GM12878 (cell line): ENCODE data around the gene DCP1B. TPM values are rescaled to one million over a fixed set of nuclear protein-coding genes. Genes with fewer than 3 reads are reported as not detected.

Experiments
- ASH2L ChIP-seq: fragments of 300-600, 200-600 bp; sonication (generic); IDR thresholded peaks from 2 replicates; pipeline ENCODE4 v1.6.1; 2017; ENCODE audit warnings: low read depth, mild to moderate bottlenecking, borderline replicate concordance
- CBX3 ChIP-seq: fragments of 200-600 bp; sonication (generic); IDR thresholded peaks from 2 replicates; pipeline ENCODE4 v1.6.1; 2016; ENCODE audit warnings: low read depth, borderline replicate concordance
- CBX5 ChIP-seq: sonication (generic); IDR thresholded peaks from 2 replicates; pipeline ENCODE4 v1.6.1; 2016; ENCODE audit warnings: low read depth, moderate library complexity, mild to moderate bottlenecking, inconsistent platforms
- CHD1 ChIP-seq: IDR thresholded peaks from 2 replicates; pipeline ENCODE4 v1.6.1; 2012; ENCODE audit warnings: low read depth, low read length, improper control_type of control experiment
- CHD2 ChIP-seq: IDR thresholded peaks from 2 replicates; pipeline ENCODE4 v1.6.1; 2011; ENCODE audit warnings: low read depth, low read length, improper control_type of control experiment, borderline replicate concordance
- EP300 ChIP-seq, 2 experiments: fragments of 150-350 bp in 1 of 2; IDR thresholded peaks; 2 replicates each; pipeline ENCODE4 v1.6.1; 2011 to 2012; ENCODE audit warnings: low read depth in 2 of 2, low read length in 2 of 2, borderline replicate concordance in 1 of 2, improper control_type of control experiment in 1 of 2, inconsistent platforms in 1 of 2; ENCODE audit not compliant: control insufficient read depth in 1 of 2
- ETV6 ChIP-seq, 2 experiments: fragments of 450-650 bp in 1 of 2; IDR thresholded peaks in 1 of 2; conservative IDR thresholded peaks in 1 of 2; 2 replicates each; pipeline ENCODE4 v1.6.1; 2014; ENCODE audit warnings: antibody characterized with exemption in 1 of 2, borderline replicate concordance in 1 of 2, low read depth in 1 of 2, mild to moderate bottlenecking in 1 of 2, moderate library complexity in 1 of 2
- FOXM1 ChIP-seq: IDR thresholded peaks from 2 replicates; pipeline ENCODE4 v1.6.1; 2012; ENCODE audit warnings: low read depth, mild to moderate bottlenecking, inconsistent platforms, low read length, moderate library complexity
- HDAC6 ChIP-seq: fragments of 200-600 bp; sonication (generic); IDR thresholded peaks from one replicate; pipeline ENCODE4 v1.8.0; 2017; ENCODE audit warnings: antibody characterized with exemption; ENCODE audit not compliant: unreplicated experiment
- IKZF1 ChIP-seq: fragments of 450-650 bp; conservative IDR thresholded peaks from 2 replicates; pipeline ENCODE4 v1.6.1; 2017; ENCODE audit warnings: antibody characterized with exemption, mild to moderate bottlenecking
- JUNB ChIP-seq: IDR thresholded peaks from 2 replicates; pipeline ENCODE4 v1.6.1; 2016; ENCODE audit warnings: antibody characterized with exemption, mild to moderate bottlenecking
- KAT2A ChIP-seq: conservative IDR thresholded peaks from 2 replicates; pipeline ENCODE4 v1.6.1; 2011; ENCODE audit warnings: low read depth, low read length; ENCODE audit not compliant: control insufficient read depth
- MYB ChIP-seq: fragments of 150-350 bp; IDR thresholded peaks from 2 replicates; pipeline ENCODE4 v1.6.1; 2014; ENCODE audit warnings: mild to moderate bottlenecking, low read depth, low read length, borderline replicate concordance
- PBX3 ChIP-seq: IDR thresholded peaks from 2 replicates; pipeline ENCODE4 v1.6.1; 2011; ENCODE audit warnings: mild to moderate bottlenecking, low read depth, low read length, moderate library complexity; ENCODE audit not compliant: insufficient replicate concordance
- PRDM15 ChIP-seq: fragments of 450-650 bp; formaldehyde crosslinking; IDR thresholded peaks from 2 replicates; pipeline ENCODE4 v1.4.0; 2020; ENCODE audit warnings: mild to moderate bottlenecking, moderate library complexity
- RAD21 ChIP-seq: IDR thresholded peaks from 2 replicates; pipeline ENCODE4 v1.6.1; 2011; ENCODE audit warnings: mild to moderate bottlenecking, low read depth, low read length, moderate library complexity; ENCODE audit not compliant: insufficient read depth
- SUPT20H ChIP-seq: IDR thresholded peaks from 2 replicates; pipeline ENCODE4 v1.6.1; 2011; ENCODE audit warnings: low read depth, mild to moderate bottlenecking, low read length, moderate library complexity, borderline replicate concordance; ENCODE audit not compliant: control insufficient read depth
- TARDBP ChIP-seq: IDR thresholded peaks from 2 replicates; pipeline ENCODE4 v1.6.1; 2016; ENCODE audit warnings: borderline replicate concordance
- TCF3 ChIP-seq: IDR thresholded peaks from 2 replicates; pipeline ENCODE4 v1.6.1; 2012; ENCODE audit warnings: low read depth, mild to moderate bottlenecking, low read length, borderline replicate concordance; ENCODE audit not compliant: insufficient read depth
- ZNF687 ChIP-seq: fragments of 450-650 bp; IDR thresholded peaks from 2 replicates; pipeline ENCODE4 v1.6.1; 2017; ENCODE audit warnings: mild to moderate bottlenecking, moderate library complexity
- polyA plus RNA-seq, 11 experiments: library from polyadenylated mRNA; depleted of rRNA in 4 of 11; unstranded in 6 of 11; stranded (reverse) in 5 of 11; fragments of >200 nt; fragmentation: Nextera tagmentation in 4 of 11; fragmentation: Illumina TruSeq in 1 of 11; extraction: Ambion mirVana in 4 of 11; extraction: Trizol in 1 of 11; gene quantifications; 1 replicate in 1 of 11; 2 replicates in 10 of 11; pipeline versions ENCODE4 v1.2.1 to v1.2.3, GENCODE V29; 2011 to 2016; ENCODE audit warnings: inconsistent platforms in 2 of 11, missing spikeins in 2 of 11, low read depth in 1 of 11
- total RNA-seq, 4 experiments: library from RNA; depleted of rRNA in 3 of 4; stranded (reverse); fragments of >200 nt in 3 of 4; fragmentation: Illumina TruSeq in 1 of 4; extraction: Trizol in 1 of 4; gene quantifications; 2 replicates each; pipeline versions ENCODE4 v1.2.1 to v1.2.3, GENCODE V29; 2013 to 2021

The DCP1B gene
- total and polyA plus RNA-seq, 10 of the 15 experiments (the other 5 are each of a cell fraction or from before 2014, with no cell fraction given), result 1.3 to 23.4 (median 15.3) TPM

- TF ChIP-seq IKZF1 (peak; percentile 73), RAD21 (peak; percentile 69), MYB (0 out of 2 replicates have a peak, but pooled peaks have one; percentile 36), EP300 (IDR thresholded peaks at IDR 0.05; ENCODE audit: borderline replicate concordance in 1 of 2, control insufficient read depth in 1 of 2, low read depth in 2 of 2, low read length in 2 of 2) (no peak), CHD2 (no peak), ASH2L (no peak), CHD1 (no peak), HDAC6 (no peak), FOXM1 (no peak), CBX5 (no peak), CBX3 (no peak), PRDM15 (CRISPR knock-in tag) (no peak), KAT2A (no peak), TCF3 (0 out of 2 replicates have a peak, but pooled peaks have one; percentile 42), ETV6 (conservative IDR thresholded peaks at IDR 0.05 in 1 of 2, IDR thresholded peaks at IDR 0.05 in 1 of 2; ENCODE audit: borderline replicate concordance in 1 of 2, low read depth in 1 of 2) (no peak), PBX3 (no peak), TARDBP (no peak), JUNB (no peak), SUPT20H (no peak), ZNF687 (peak; percentile 67)
Observed at GRCh38 chr12:2034633-2035430, 30.6 kb upstream of the DCP1B start (continued).
